ENCODE data around the gene OSER1. TPM values are rescaled to one million over a fixed set of nuclear protein-coding genes. Genes with fewer than 3 reads are reported as not detected.

OSER1 gene
- total and polyA plus RNA-seq, 2 of the 8 experiments (the other 6 are each of a cell fraction or from before 2014, with no cell fraction given) = 24.5 to 31.8 TPM

- peak; percentile 89 for TF ChIP-seq KDM4A (IDR thresholded peaks at IDR 0.05; ENCODE audit: low read depth, low read length, severe bottlenecking)
- TF ChIP-seq TEAD4 (IDR thresholded peaks at IDR 0.05; ENCODE audit: low read depth, low read length) = 0 out of 2 replicates have a peak, but pooled peaks have one; percentile 17
- TF ChIP-seq YY1 (IDR thresholded peaks at IDR 0.05; ENCODE audit: low read depth, low read length) = peak; percentile 69; the same call in 1 of the 2 replicates
- 0 out of 2 replicates have a peak, but pooled peaks have one; percentile 50 for TF ChIP-seq EGR1 (IDR thresholded peaks at IDR 0.05; ENCODE audit: borderline replicate concordance, low read depth, low read length)
- TF ChIP-seq SIN3A (conservative IDR thresholded peaks at IDR 0.05 in 1 of 2, IDR thresholded peaks at IDR 0.05 in 1 of 2; ENCODE audit: low read depth in 1 of 2, low read length in 2 of 2) = peak; percentile 73 to 90; a peak in 3 of 4 replicates
- TF ChIP-seq SAP30 (IDR thresholded peaks at IDR 0.05; ENCODE audit: insufficient read depth, insufficient replicate concordance, low read length) = peak; percentile 38
- peak; percentile 80 for TF ChIP-seq MAX (IDR thresholded peaks at IDR 0.05)
- TF ChIP-seq MAFK (IDR thresholded peaks at IDR 0.05; ENCODE audit: low read depth, low read length) = no peak
- no peak for TF ChIP-seq TAF7 (optimal IDR thresholded peaks at IDR 0.05; ENCODE audit: borderline replicate concordance, low read depth, low read length)
Measured at GRCh38 chr20:44247131-44247571, 36.6 kb upstream of the OSER1 start, which contains the start of gene GDAP1L1 (continued).
